ENCODE measurements around the gene KLF4. TPM values are rescaled to one million over a fixed set of nuclear protein-coding genes. Genes with fewer than 3 reads are reported as not detected.

The KLF4 gene
- total RNA-seq, 1 experiment from 2014 or later, result 7.1 TPM

DNA sequence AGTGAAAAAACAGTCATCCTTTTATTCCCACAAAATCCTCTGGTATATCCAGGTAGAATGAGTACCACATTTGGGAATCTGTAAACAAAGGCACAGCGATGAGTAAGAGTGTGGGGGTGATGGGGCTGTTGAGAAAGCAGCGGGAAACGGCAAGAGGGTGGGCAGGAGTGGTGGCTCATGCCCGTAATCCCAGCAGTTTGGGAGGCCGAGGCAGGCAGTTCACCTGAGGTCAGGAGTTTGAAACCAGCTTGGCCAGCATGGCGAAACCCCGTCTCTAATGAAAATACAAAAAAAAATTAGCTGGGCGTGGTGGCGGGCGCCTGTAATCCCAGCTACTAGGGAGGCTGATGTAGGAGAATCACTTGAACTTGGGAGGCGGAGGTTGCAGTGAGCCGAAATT, 43.1 kb downstream of the KLF4 start:
- H3K4me3 Mint-ChIP-seq, result no peak overlapping the region

More for the DNA sequence above, 43.1 kb downstream of the KLF4 start:
- no peak overlapping the region for H2BK5ac ChIP-seq (ENCODE audit: insufficient read length, low read length)
- Mint-ChIP-seq H3K27ac (no peak overlapping the region), H3K36me3 (ENCODE audit: insufficient read depth in 1 of 3, low read depth in 3 of 3) (no peaks in the 10 kb centered on the region), H3K9me3 (no peaks in the 10 kb centered on the region), H3K4me1 (peaks cover under 1% of the 10 kb centered on the region in 2 experiments; a peak in 1 of 4 replicates), H3K27me3 (ENCODE audit: low read depth) (no peaks in the 10 kb centered on the region; the same call in 1 of the 2 replicates)
- no peaks in the 10 kb centered on the region for H3K79me1 ChIP-seq (ENCODE audit: insufficient read depth, low read depth, low read length, poor library complexity, severe bottlenecking)
- H2BK15ac ChIP-seq (ENCODE audit: low read depth, low read length), result no peak overlapping the region
- no peak overlapping the region for H3K4ac ChIP-seq (ENCODE audit: low read depth, low read length)
- no peak overlapping the region for H4K5ac ChIP-seq (ENCODE audit: insufficient read length, low read depth, low read length)
- H3K18ac ChIP-seq (ENCODE audit: insufficient read length, low read depth, low read length), result no peak overlapping the region
- no peak overlapping the region for H3K23ac ChIP-seq (ENCODE audit: insufficient read length, low read depth, low read length)
- no peak overlapping the region for H2AK5ac ChIP-seq (ENCODE audit: insufficient read length, low read length)
- no peak overlapping the region for H2BK120ac ChIP-seq (ENCODE audit: low read depth, low read length, poor library complexity, severe bottlenecking)
- H3K4me2 ChIP-seq (ENCODE audit: insufficient read depth, insufficient read length, low read length), result no peak overlapping the region
- no peaks in the 10 kb centered on the region for H3K79me2 ChIP-seq (ENCODE audit: insufficient read depth, low read length)
- no peak overlapping the region for H2BK20ac ChIP-seq (ENCODE audit: low read depth, low read length, poor library complexity, severe bottlenecking)
- H4K91ac ChIP-seq (ENCODE audit: insufficient read length, low read depth, low read length), result no peak overlapping the region
- H2AFZ ChIP-seq (ENCODE audit: low read length), result no peak overlapping the region
- no CpG with 5 or more reads among the region's 12 CpGs for WGBS (ENCODE audit: extremely low coverage, insufficient read length, low lambda C conversion rate)
- TF ChIP-seq, protein P1, sequence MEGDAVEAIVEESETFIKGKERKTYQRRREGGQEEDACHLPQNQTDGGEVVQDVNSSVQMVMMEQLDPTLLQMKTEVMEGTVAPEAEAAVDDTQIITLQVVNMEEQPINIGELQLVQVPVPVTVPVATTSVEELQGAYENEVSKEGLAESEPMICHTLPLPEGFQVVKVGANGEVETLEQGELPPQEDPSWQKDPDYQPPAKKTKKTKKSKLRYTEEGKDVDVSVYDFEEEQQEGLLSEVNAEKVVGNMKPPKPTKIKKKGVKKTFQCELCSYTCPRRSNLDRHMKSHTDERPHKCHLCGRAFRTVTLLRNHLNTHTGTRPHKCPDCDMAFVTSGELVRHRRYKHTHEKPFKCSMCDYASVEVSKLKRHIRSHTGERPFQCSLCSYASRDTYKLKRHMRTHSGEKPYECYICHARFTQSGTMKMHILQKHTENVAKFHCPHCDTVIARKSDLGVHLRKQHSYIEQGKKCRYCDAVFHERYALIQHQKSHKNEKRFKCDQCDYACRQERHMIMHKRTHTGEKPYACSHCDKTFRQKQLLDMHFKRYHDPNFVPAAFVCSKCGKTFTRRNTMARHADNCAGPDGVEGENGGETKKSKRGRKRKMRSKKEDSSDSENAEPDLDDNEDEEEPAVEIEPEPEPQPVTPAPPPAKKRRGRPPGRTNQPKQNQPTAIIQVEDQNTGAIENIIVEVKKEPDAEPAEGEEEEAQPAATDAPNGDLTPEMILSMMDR (conservative IDR thresholded peaks at IDR 0.05), result no peak
- no peak overlapping the region for H3K56ac ChIP-seq (ENCODE audit: insufficient read length, low read depth, low read length)
- H3K9ac ChIP-seq (ENCODE audit: extremely low read depth, insufficient read length, low read length), result no peak overlapping the region
- H3K27me3 ChIP-seq (ENCODE audit: insufficient read depth, low read length), result no peaks in the 10 kb centered on the region
- no peak overlapping the region for H3K14ac ChIP-seq (ENCODE audit: insufficient read depth, low read length)
- H3K23me2 ChIP-seq (ENCODE audit: insufficient read length, low read depth, low read length, poor library complexity, severe bottlenecking), result no peaks in the 10 kb centered on the region
- no peaks in the 10 kb centered on the region for H4K20me1 ChIP-seq (ENCODE audit: control insufficient read depth, insufficient read depth, insufficient read length)
- DNase-seq, result no peak
- H3T11ph ChIP-seq (ENCODE audit: low read length), result no peak overlapping the region
- H4K8ac ChIP-seq (replicated peaks; ENCODE audit: insufficient read length, low read depth, low read length), result no peak overlapping the region
- H2BK12ac ChIP-seq (ENCODE audit: insufficient read length, low read depth, low read length), result no peak overlapping the region
- H3K27ac ChIP-seq (ENCODE audit: insufficient read length, low read depth, low read length), result no peak overlapping the region
- H3K9me3 ChIP-seq (ENCODE audit: control insufficient read depth, low read depth, low read length), result no peaks in the 10 kb centered on the region
- no peaks in the 10 kb centered on the region for H3K4me1 ChIP-seq (ENCODE audit: insufficient read depth, low read length)

Measured in H9 (cell line).